CD4-positive, alpha-beta T cell (primary cell): Measurements from ENCODE around the gene RWDD1. TPM values are rescaled to one million over a fixed set of nuclear protein-coding genes. Genes with fewer than 3 reads are reported as not detected.
A peak's percentile ranks its signal among the peaks of the same experiment; 100 is the strongest.

Source experiments
- ATAC-seq: fragments of 200-7000 bp; cut with Tn5 transposase; one replicate; pipeline ENCODE4 v1.10.0; 2022; ENCODE audit warnings: mild to moderate bottlenecking; ENCODE audit not compliant: poor library complexity
- CTCF ChIA-PET: fragments of 350-600 bp; sonication (Branson Sonifier 250); formaldehyde crosslinking; loops from one replicate; lab custom pipeline; 2021; ENCODE audit warnings: antibody characterized with exemption, inconsistent platforms; lab: Charles Lee
- POLR2A ChIA-PET: fragments of 350-600 bp; sonication (Branson Sonifier 250); formaldehyde crosslinking; loops from one replicate; lab custom pipeline; 2021; ENCODE audit warnings: antibody characterized with exemption, inconsistent platforms; lab: Charles Lee
- DNase-seq, 14 experiments: peaks; one replicate each; pipeline ENCODE4 v3.0.0-alpha.2; 2013 to 2020; ENCODE audit warnings: mixed read lengths in 2 of 14
- H3K27ac ChIP-seq, 2 donors: one replicate each; pipeline versions ENCODE4 v1.5.1 to v1.7.0; 2013; ENCODE audit warnings: low read length in 2 of 2, low read depth in 1 of 2, mild to moderate bottlenecking in 1 of 2
- H3K27me3 ChIP-seq, 2 experiments: 1 replicate in 1 of 2; 2 replicates in 1 of 2; pipeline versions ENCODE4 v1.6.1 to v1.7.0; 2013; ENCODE audit warnings: low read length in 2 of 2, control low read depth in 1 of 2, mild to moderate bottlenecking in 1 of 2, moderate library complexity in 1 of 2; ENCODE audit not compliant: insufficient read depth in 2 of 2, control insufficient read depth in 1 of 2
- H3K36me3 ChIP-seq: one replicate; pipeline ENCODE4 v1.6.1; 2013; ENCODE audit warnings: low read length, control low read depth; ENCODE audit not compliant: insufficient read depth
- H3K4me1 ChIP-seq: one replicate; pipeline ENCODE4 v1.6.1; 2013; ENCODE audit warnings: low read length, control low read depth; ENCODE audit not compliant: insufficient read depth
- H3K4me3 ChIP-seq: one replicate; pipeline ENCODE4 v1.5.1; 2013; ENCODE audit warnings: mild to moderate bottlenecking, low read length, moderate library complexity
- H3K9me3 ChIP-seq, 2 experiments: 1 replicate in 1 of 2; 2 replicates in 1 of 2; pipeline versions ENCODE4 v1.6.1 to v1.7.0; 2013; ENCODE audit warnings: low read length in 2 of 2, mild to moderate bottlenecking in 2 of 2, control low read depth in 1 of 2, moderate library complexity in 1 of 2; ENCODE audit not compliant: control insufficient read depth in 1 of 2, insufficient read depth in 1 of 2
- H3K27ac Mint-ChIP-seq: one replicate; pipeline ENCODE4 v1.8.0; 2020; ENCODE audit warnings: mixed read lengths
- H3K27me3 Mint-ChIP-seq: one replicate; pipeline ENCODE4 v1.8.0; 2021; ENCODE audit warnings: mixed read lengths
- H3K36me3 Mint-ChIP-seq: one replicate; pipeline ENCODE4 v1.8.0; 2021; ENCODE audit warnings: low read depth, mixed read lengths
- H3K4me1 Mint-ChIP-seq: one replicate; pipeline ENCODE4 v1.8.0; 2021; ENCODE audit warnings: low read depth, mixed read lengths
- H3K4me3 Mint-ChIP-seq: one replicate; pipeline ENCODE4 v1.8.0; 2020; ENCODE audit warnings: mild to moderate bottlenecking, mixed read lengths
- H3K9me3 Mint-ChIP-seq: one replicate; pipeline ENCODE4 v1.8.0; 2020; ENCODE audit warnings: mixed read lengths
- CTCF ChIP-seq: fragments of 200-600 bp; IDR thresholded peaks from one replicate; pipeline ENCODE4 v1.8.0; 2022; ENCODE audit warnings: antibody characterized with exemption, mild to moderate bottlenecking
- intact Hi-C, 2 experiments: fragments of 100-400 bp; cut with DNase I in 1 of 2; cut with micrococcal nuclease in 1 of 2; formaldehyde crosslinking; loops; one replicate each; pipeline versions ENCODE4 v1.15.1 to v1.9.0; 2023 to 2025; cut with DNase I, micrococcal nuclease
- total RNA-seq, 174 experiments: library from RNA in 2 of 174; stranded (reverse) in 2 of 174; gene quantifications; one replicate each; pipeline ENCODE4 v1.2.3 and lab custom pipeline; 2021 to 2026

RWDD1 gene
- total RNA-seq, 2 experiments from 2014 or later, result 60.3 to 60.5 TPM

GRCh38 chr6:116568111-116568510, 3.2 kb upstream of the RWDD1 start:
- Histone ChIP-seq H3K4me1 (peaks cover 19% of the 10 kb centered on the region), H3K27ac (no peak overlapping the region), H3K36me3 (no peaks in the 10 kb centered on the region), H3K4me3 (no peak overlapping the region), H3K27me3 (peaks cover 0 to 14% of the 10 kb centered on the region in 2 experiments), H3K9me3 (no peaks in the 10 kb centered on the region)
- ChIA-PET CTCF (no interaction called here), POLR2A (no interaction called here)
- Mint-ChIP-seq H3K9me3 (no peaks in the 10 kb centered on the region), H3K4me1 (peaks cover 34% of the 10 kb centered on the region), H3K27ac (no peak overlapping the region), H3K27me3 (peaks cover 7% of the 10 kb centered on the region), H3K4me3 (peak overlapping the region; percentile 3), H3K36me3 (peaks cover 20% of the 10 kb centered on the region)
- DNase-seq (no peak), ATAC-seq (no peak)
- intact Hi-C loops, result loop anchor here in 1 of 2 experiments (5.0 to 10.0 kb wide), 2 partner anchors 286 to 1107 kb away; partner anchors contain the start of gene NUS1
- no peak for TF ChIP-seq CTCF

- H3K4me3 ChIP-seq, result no peak overlapping the region
- Mint-ChIP-seq H3K9me3 (no peaks in the 10 kb centered on the region), H3K27me3 (peaks cover 7% of the 10 kb centered on the region), H3K27ac (peak overlapping the region; percentile 97), H3K4me3 (peak overlapping the region; percentile 95), H3K36me3 (peaks cover 22% of the 10 kb centered on the region), H3K4me1 (peaks cover 44% of the 10 kb centered on the region)
- no peak for ATAC-seq
- ChIA-PET CTCF (no interaction called here), POLR2A (no interaction called here)
- intact Hi-C loops, result loop anchor here in 1 of 2 experiments (5.0 to 10.0 kb wide), 2 partner anchors 287 to 1106 kb away; partner anchors contain the start of gene NUS1
- no peak for TF ChIP-seq CTCF
- DNase-seq, result peak in 2 of 14 experiments; percentile 9 to 22
- no peak overlapping the region for H3K27ac ChIP-seq
- H3K9me3 ChIP-seq, result no peaks in the 10 kb centered on the region
- peaks cover 0 to 9% of the 10 kb centered on the region in 2 experiments for H3K27me3 ChIP-seq
- H3K4me1 ChIP-seq, result peaks cover 19% of the 10 kb centered on the region
- peaks cover 4% of the 10 kb centered on the region for H3K36me3 ChIP-seq
Measured at GRCh38 chr6:116568821-116569755, 2.2 kb upstream of the RWDD1 start.

GRCh38 chr6:116571683-116572000, 338 bp downstream of the RWDD1 start:
- Mint-ChIP-seq H3K4me1 (peaks cover 60% of the 10 kb centered on the region), H3K27ac (peak overlapping the region; percentile 97)
- no peak for TF ChIP-seq CTCF

More at GRCh38 chr6:116571683-116572000, 338 bp downstream of the RWDD1 start:
- ChIA-PET POLR2A (interaction anchor here (0.6 to 3.4 kb wide), 27 partner anchors 8 to 1031 kb away, joined by 3 to 121 read pairs (median 4); partner anchors contain the start of genes DSE, GOPC, KPNA5 and NT5DC1), CTCF (interaction anchor here (0.7 to 2.6 kb wide), 7 partner anchors 11 to 471 kb away, joined by 3 to 10 read pairs (median 5); partner anchors contain the start of genes NT5DC1 and TSPYL1)
- Histone ChIP-seq H3K36me3 (peaks cover 21% of the 10 kb centered on the region), H3K27ac (peak overlapping the region; percentile 85 to 95), H3K9me3 (no peaks in the 10 kb centered on the region), H3K4me3 (peak overlapping the region; percentile 90), H3K4me1 (peaks cover 11% of the 10 kb centered on the region), H3K27me3 (no peaks in the 10 kb centered on the region)
- intact Hi-C loops, result loop anchor here (2.0 to 5.0 kb wide), 3 partner anchors 96 to 469 kb away; partner anchors contain the start of genes ZUP1 (in 2 of the 2) and NT5DC1 (in 1 of the 2)
- H3K36me3 Mint-ChIP-seq, result peaks cover 40% of the 10 kb centered on the region
- H3K9me3 Mint-ChIP-seq, result no peaks in the 10 kb centered on the region
- peak overlapping the region; percentile 95 for H3K4me3 Mint-ChIP-seq
- H3K27me3 Mint-ChIP-seq, result no peaks in the 10 kb centered on the region
- DNase-seq, result no peak
- no peak for ATAC-seq
